HEK293 (cell line): Measurements from ENCODE around the gene FLNA.
"Not testable (repeated sequence)": the region's sequence is repeated elsewhere in the genome, so short reads cannot be mapped to it uniquely, and the experiment has no call there.

Experiments used
- KLF8 ChIP-seq: fragments of 450-650 bp; formaldehyde crosslinking; IDR thresholded peaks from 2 replicates; pipeline ENCODE4 v1.5.1; 2016; ENCODE audit warnings: missing biosample characterization, missing genetic modification characterization
- SCRT1 ChIP-seq: fragments of 450-650 bp; formaldehyde crosslinking; IDR thresholded peaks from 2 replicates; pipeline ENCODE4 v1.5.1; 2016; ENCODE audit warnings: missing biosample characterization, missing genetic modification characterization, borderline replicate concordance
- ZFP3 ChIP-seq: fragments of 450-650 bp; formaldehyde crosslinking; IDR thresholded peaks from 2 replicates; pipeline ENCODE4 v1.5.1; 2016; ENCODE audit warnings: low read depth, missing biosample characterization, missing genetic modification characterization
- ZNF473 ChIP-seq: fragments of 450-650 bp; formaldehyde crosslinking; IDR thresholded peaks from 2 replicates; pipeline ENCODE4 v1.5.1; 2017; ENCODE audit warnings: missing biosample characterization, missing genetic modification characterization
- ZNF530 ChIP-seq: fragments of 450-650 bp; formaldehyde crosslinking; IDR thresholded peaks from 2 replicates; pipeline ENCODE4 v1.5.1; 2016; ENCODE audit warnings: low read depth, missing biosample characterization, missing genetic modification characterization
- TF ChIP-seq, protein P1 (sequence below): fragments of 450-650 bp; formaldehyde crosslinking; IDR thresholded peaks from 2 replicates; pipeline ENCODE4 v1.5.1; 2016; ENCODE audit warnings: missing biosample characterization, missing genetic modification characterization
- TF ChIP-seq, protein P2 (sequence below): fragments of 450-650 bp; formaldehyde crosslinking; IDR thresholded peaks from 2 replicates; pipeline ENCODE4 v1.5.1; 2016; ENCODE audit warnings: missing biosample characterization, missing genetic modification characterization

DNA sequence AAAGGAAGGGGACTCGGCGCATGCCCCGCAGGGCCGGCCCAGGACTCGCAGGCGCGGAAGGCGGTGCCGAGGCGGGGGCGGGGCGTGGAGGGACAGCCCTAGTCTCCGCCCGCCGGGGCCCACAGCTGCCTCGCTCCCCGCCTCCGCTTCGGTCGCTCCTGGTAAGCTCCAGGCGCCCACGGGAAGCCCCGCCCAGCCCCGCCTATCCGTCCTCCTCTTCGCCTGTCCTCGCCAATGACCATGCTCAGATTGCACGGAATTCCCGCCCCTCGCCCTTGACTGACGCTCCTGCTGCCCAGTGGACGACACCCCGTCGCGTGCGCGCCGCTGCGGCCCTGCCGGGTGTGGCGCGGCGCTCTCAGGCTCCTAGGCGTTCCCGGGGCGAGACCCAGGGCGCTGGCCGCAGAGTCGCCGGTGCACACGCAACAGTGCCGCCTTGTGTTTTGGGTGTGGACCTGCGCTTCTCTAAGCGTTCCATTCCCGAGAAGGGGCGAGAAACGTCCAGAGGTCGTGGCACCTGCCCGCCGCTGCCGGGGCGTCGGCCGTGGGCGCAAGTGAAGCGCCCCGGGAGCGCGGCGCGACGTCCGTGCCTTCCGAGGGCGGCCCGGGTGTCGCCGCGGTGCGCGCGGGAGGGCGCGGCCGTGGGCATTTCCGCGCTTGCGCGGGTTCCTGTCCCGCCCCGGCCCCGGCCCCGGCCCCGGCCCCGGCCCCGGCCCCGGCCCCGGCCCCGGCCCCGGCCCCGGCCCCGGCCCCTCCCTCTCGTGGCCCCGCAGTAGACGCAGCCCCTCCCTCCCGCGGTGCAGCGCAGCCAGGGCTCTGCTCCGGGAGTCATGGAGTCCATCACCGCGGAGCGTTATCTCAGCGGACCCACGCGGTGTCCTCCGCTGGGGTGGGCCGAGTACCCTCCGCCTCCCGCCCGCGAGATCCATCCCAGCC lies 15.6 kb upstream of the FLNA start:
- TF ChIP-seq ZNF473 (tag by site-specific recombination); SCRT1 (tag by site-specific recombination); ZNF530 (tag by site-specific recombination); KLF8; ZFP3 (tag by site-specific recombination): not testable (repeated sequence)
- TF ChIP-seq, protein P1, sequence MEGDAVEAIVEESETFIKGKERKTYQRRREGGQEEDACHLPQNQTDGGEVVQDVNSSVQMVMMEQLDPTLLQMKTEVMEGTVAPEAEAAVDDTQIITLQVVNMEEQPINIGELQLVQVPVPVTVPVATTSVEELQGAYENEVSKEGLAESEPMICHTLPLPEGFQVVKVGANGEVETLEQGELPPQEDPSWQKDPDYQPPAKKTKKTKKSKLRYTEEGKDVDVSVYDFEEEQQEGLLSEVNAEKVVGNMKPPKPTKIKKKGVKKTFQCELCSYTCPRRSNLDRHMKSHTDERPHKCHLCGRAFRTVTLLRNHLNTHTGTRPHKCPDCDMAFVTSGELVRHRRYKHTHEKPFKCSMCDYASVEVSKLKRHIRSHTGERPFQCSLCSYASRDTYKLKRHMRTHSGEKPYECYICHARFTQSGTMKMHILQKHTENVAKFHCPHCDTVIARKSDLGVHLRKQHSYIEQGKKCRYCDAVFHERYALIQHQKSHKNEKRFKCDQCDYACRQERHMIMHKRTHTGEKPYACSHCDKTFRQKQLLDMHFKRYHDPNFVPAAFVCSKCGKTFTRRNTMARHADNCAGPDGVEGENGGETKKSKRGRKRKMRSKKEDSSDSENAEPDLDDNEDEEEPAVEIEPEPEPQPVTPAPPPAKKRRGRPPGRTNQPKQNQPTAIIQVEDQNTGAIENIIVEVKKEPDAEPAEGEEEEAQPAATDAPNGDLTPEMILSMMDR (tag by site-specific recombination) = not testable (repeated sequence)
- TF ChIP-seq, protein P2, sequence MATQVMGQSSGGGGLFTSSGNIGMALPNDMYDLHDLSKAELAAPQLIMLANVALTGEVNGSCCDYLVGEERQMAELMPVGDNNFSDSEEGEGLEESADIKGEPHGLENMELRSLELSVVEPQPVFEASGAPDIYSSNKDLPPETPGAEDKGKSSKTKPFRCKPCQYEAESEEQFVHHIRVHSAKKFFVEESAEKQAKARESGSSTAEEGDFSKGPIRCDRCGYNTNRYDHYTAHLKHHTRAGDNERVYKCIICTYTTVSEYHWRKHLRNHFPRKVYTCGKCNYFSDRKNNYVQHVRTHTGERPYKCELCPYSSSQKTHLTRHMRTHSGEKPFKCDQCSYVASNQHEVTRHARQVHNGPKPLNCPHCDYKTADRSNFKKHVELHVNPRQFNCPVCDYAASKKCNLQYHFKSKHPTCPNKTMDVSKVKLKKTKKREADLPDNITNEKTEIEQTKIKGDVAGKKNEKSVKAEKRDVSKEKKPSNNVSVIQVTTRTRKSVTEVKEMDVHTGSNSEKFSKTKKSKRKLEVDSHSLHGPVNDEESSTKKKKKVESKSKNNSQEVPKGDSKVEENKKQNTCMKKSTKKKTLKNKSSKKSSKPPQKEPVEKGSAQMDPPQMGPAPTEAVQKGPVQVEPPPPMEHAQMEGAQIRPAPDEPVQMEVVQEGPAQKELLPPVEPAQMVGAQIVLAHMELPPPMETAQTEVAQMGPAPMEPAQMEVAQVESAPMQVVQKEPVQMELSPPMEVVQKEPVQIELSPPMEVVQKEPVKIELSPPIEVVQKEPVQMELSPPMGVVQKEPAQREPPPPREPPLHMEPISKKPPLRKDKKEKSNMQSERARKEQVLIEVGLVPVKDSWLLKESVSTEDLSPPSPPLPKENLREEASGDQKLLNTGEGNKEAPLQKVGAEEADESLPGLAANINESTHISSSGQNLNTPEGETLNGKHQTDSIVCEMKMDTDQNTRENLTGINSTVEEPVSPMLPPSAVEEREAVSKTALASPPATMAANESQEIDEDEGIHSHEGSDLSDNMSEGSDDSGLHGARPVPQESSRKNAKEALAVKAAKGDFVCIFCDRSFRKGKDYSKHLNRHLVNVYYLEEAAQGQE (tag by site-specific recombination) = not testable (repeated sequence)
